CD4-positive, alpha-beta memory T cell (primary cell): ENCODE measurements around the gene ACVR1. TPM values are rescaled to one million over a fixed set of nuclear protein-coding genes. Genes with fewer than 3 reads are reported as not detected.
A peak's percentile ranks its signal among the peaks of the same experiment; 100 is the strongest.

Experiments
- CTCF ChIA-PET: fragments of 350-600 bp; sonication (Branson Sonifier 250); formaldehyde crosslinking; loops from one replicate; lab custom pipeline; 2021; ENCODE audit warnings: inconsistent platforms; ENCODE audit not compliant: partially characterized antibody; lab: Charles Lee
- POLR2A ChIA-PET: fragments of 350-600 bp; sonication (Branson Sonifier 250); formaldehyde crosslinking; loops from one replicate; lab custom pipeline; 2021; ENCODE audit not compliant: partially characterized antibody; lab: Charles Lee
- DNase-seq, 5 donors: peaks; one replicate each; pipeline versions ENCODE4 v3.0.0 to v3.0.0-alpha.2; 2020 to 2022; ENCODE audit warnings: mixed read lengths in 1 of 5
- H3K27ac ChIP-seq: one replicate; pipeline ENCODE4 v1.7.0; 2013; ENCODE audit warnings: low read depth, low read length
- H3K27me3 ChIP-seq: 2 replicates; pipeline ENCODE4 v1.7.0; 2013; ENCODE audit warnings: mild to moderate bottlenecking, low read length, moderate library complexity; ENCODE audit not compliant: insufficient read depth
- H3K36me3 ChIP-seq: 2 replicates; pipeline ENCODE4 v1.7.0; 2013; ENCODE audit warnings: mild to moderate bottlenecking, low read length, moderate library complexity; ENCODE audit not compliant: insufficient read depth
- H3K4me1 ChIP-seq: 2 replicates; pipeline ENCODE4 v1.7.0; 2013; ENCODE audit warnings: mild to moderate bottlenecking, low read length, moderate library complexity; ENCODE audit not compliant: insufficient read depth
- H3K4me3 ChIP-seq, 2 donors: one replicate each; pipeline ENCODE4 v1.7.0; 2013; ENCODE audit warnings: low read length in 2 of 2, mild to moderate bottlenecking in 1 of 2
- H3K9me3 ChIP-seq, 2 donors: one replicate each; pipeline ENCODE4 v1.7.0; 2013; ENCODE audit warnings: low read length in 2 of 2, control low read depth in 1 of 2; ENCODE audit not compliant: control insufficient read depth in 1 of 2
- H3K27ac Mint-ChIP-seq, 7 donors: one replicate each; pipeline ENCODE4 v1.8.0; 2020 to 2021; ENCODE audit warnings: mixed read lengths in 7 of 7, mild to moderate bottlenecking in 6 of 7, inconsistent platforms in 3 of 7, moderate library complexity in 3 of 7
- H3K27me3 Mint-ChIP-seq, 2 donors: one replicate each; pipeline ENCODE4 v1.8.0; 2020 to 2021; ENCODE audit warnings: mixed read lengths in 2 of 2
- H3K36me3 Mint-ChIP-seq, 2 donors: one replicate each; pipeline ENCODE4 v1.8.0; 2020 to 2021; ENCODE audit warnings: mixed read lengths in 2 of 2, inconsistent platforms in 1 of 2, mild to moderate bottlenecking in 1 of 2
- H3K4me1 Mint-ChIP-seq, 4 donors: one replicate each; pipeline ENCODE4 v1.8.0; 2020 to 2021; ENCODE audit warnings: mixed read lengths in 4 of 4, mild to moderate bottlenecking in 1 of 4
- H3K4me3 Mint-ChIP-seq, 8 donors: one replicate each; pipeline ENCODE4 v1.8.0; 2020 to 2021; ENCODE audit warnings: mixed read lengths in 8 of 8, mild to moderate bottlenecking in 7 of 8, moderate library complexity in 6 of 8, inconsistent platforms in 3 of 8
- H3K9me3 Mint-ChIP-seq, 8 donors: one replicate each; pipeline ENCODE4 v1.8.0; 2020 to 2021; ENCODE audit warnings: mixed read lengths in 8 of 8, mild to moderate bottlenecking in 5 of 8, inconsistent platforms in 3 of 8, moderate library complexity in 1 of 8
- intact Hi-C: fragments of 100-400 bp; cut with micrococcal nuclease; formaldehyde crosslinking; loops from one replicate; pipeline ENCODE4 v1.15.1; 2023
- polyA plus RNA-seq, 2 donors: library from polyadenylated mRNA; unstranded; fragments of 300-500 nt; fragmentation: Illumina TruSeq; gene quantifications; one replicate each; pipeline ENCODE4 v1.2.3, GENCODE V29; 2021
- total RNA-seq, 2 experiments: library from RNA; stranded (reverse); gene quantifications; one replicate each; pipeline ENCODE4 v1.2.3, GENCODE V29; 2021

The ACVR1 gene
- total and polyA plus RNA-seq, 4 experiments from 2014 or later: 16.1 to 31.9 (median 25.1) TPM

DNA sequence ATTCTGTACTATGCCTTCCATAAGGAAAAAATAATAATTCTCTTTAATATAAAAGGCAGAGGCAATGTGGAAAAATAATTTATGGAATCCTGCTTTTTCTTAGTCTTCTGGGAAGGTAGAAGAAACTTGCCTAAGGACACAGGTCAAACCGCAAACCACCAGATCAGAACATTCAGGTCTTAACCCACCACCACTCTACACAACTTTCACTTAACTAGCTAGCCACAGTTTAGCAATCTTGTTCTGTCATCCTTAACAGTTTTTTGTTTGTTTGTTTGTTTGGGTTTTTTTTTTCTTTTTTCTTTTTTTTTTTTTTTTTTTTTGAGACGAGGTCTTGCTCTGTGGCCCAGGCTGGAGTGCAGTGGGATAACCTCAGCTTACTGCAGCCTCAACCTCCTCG is 70.6 kb downstream of the ACVR1 start:
- CTCF ChIA-PET: no interaction called here
- no peaks in the 10 kb centered on the region for H3K9me3 ChIP-seq
- Mint-ChIP-seq H3K36me3 (peaks cover 18 to 31% of the 10 kb centered on the region in 2 donors), H3K4me1 (peaks cover 8 to 19% (median 16%) of the 10 kb centered on the region in 4 donors), H3K9me3 (no peaks in the 10 kb centered on the region), H3K27ac (no peak overlapping the region), H3K27me3 (no peaks in the 10 kb centered on the region), H3K4me3 (no peak overlapping the region)
- H3K36me3 ChIP-seq: no peaks in the 10 kb centered on the region
- no peak for DNase-seq
- no peak overlapping the region for H3K27ac ChIP-seq
- no peak overlapping the region for H3K4me3 ChIP-seq
- H3K4me1 ChIP-seq: no peaks in the 10 kb centered on the region
- H3K27me3 ChIP-seq: no peaks in the 10 kb centered on the region
- POLR2A ChIA-PET: no interaction called here
- intact Hi-C loops: no loop called here

DNA sequence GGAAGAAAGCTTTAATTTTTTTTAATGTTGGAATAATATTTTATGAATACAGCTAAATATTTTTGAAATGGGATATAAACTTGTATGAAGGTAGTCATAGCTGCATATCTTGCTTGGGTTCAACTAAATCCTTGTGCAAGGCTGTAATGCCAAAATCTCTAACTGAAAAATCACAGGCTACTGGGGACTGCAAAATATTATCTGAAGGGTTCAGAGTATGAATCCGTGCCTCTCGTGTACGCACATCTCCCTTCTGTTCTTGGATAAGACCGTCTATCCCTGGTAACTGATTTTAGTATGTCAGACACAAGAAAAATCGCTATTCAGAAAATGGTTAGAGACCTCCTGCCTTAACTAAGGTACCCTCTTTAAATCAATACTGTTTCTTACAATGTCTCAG is 71.8 kb downstream of the ACVR1 start:
- Mint-ChIP-seq H3K4me3 (no peak overlapping the region), H3K27ac (no peak overlapping the region), H3K9me3 (no peaks in the 10 kb centered on the region), H3K4me1 (peaks cover 10 to 14% (median 12%) of the 10 kb centered on the region in 4 donors), H3K36me3 (peaks cover 15 to 31% of the 10 kb centered on the region in 2 donors), H3K27me3 (no peaks in the 10 kb centered on the region)
- Histone ChIP-seq H3K36me3 (no peaks in the 10 kb centered on the region), H3K9me3 (no peaks in the 10 kb centered on the region), H3K27ac (no peak overlapping the region), H3K27me3 (no peaks in the 10 kb centered on the region), H3K4me1 (no peaks in the 10 kb centered on the region), H3K4me3 (no peak overlapping the region)
- CTCF ChIA-PET: interaction anchor here (1.5 kb wide), 1 partner anchor 213 kb away, joined by 3 read pairs; no protein-coding TSS in a partner anchor
- POLR2A ChIA-PET: no interaction called here
- intact Hi-C loops: no loop called here
- no peak for DNase-seq

DNA sequence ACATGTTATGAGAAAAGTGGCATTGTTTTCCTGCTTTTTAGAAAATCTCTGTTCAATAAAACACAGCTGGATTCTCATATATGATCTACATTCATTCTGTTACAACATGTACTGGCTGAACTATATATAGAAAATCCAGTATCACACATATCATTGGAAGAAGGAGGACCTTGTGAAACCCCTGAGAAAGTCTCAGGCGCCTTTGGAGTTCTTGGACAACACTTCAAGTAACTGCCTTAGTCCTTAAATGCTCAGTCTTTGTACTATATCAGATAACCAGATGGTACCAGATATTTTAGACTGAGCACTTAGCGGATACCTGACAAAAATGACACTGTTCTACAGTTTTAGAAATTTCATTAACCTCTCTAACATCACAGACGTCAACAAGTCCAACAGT is 72.2 kb downstream of the ACVR1 start:
- H3K4me3 ChIP-seq: no peak overlapping the region
- Mint-ChIP-seq H3K4me1 (peaks cover 9 to 12% (median 10%) of the 10 kb centered on the region in 4 donors), H3K27me3 (no peaks in the 10 kb centered on the region), H3K4me3 (no peak overlapping the region), H3K27ac (no peak overlapping the region), H3K9me3 (no peaks in the 10 kb centered on the region), H3K36me3 (peaks cover 14 to 31% of the 10 kb centered on the region in 2 donors)
- ChIA-PET CTCF (interaction anchor here (1.5 kb wide), 1 partner anchor 214 kb away, joined by 3 read pairs; no protein-coding TSS in a partner anchor), POLR2A (no interaction called here)
- no peaks in the 10 kb centered on the region for H3K36me3 ChIP-seq
- intact Hi-C loops: no loop called here
- H3K9me3 ChIP-seq: no peaks in the 10 kb centered on the region
- no peak overlapping the region for H3K27ac ChIP-seq
- H3K4me1 ChIP-seq: no peaks in the 10 kb centered on the region
- no peaks in the 10 kb centered on the region for H3K27me3 ChIP-seq
- no peak for DNase-seq

DNA sequence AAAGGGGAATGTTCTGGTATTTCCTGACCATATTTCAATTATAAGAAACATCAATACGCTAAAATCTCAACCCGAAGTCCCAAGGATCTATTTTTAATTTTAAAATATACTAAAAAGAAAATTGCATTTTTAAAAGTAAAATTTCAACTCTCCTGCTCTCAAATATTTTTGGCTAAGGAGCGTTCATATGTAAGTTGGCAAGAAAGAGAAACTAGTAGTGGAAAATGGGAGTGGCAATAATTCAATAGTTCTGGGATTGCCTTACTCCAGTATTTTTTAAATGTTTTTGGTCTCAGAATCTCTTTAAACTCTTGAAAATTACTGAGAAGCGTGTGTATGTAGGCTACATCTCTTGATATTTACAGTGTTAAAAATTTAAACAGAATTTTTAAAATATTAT is 72.7 kb downstream of the ACVR1 start:
- Mint-ChIP-seq H3K27ac (no peak overlapping the region), H3K36me3 (peaks cover 14 to 31% of the 10 kb centered on the region in 2 donors), H3K27me3 (no peaks in the 10 kb centered on the region), H3K9me3 (no peaks in the 10 kb centered on the region), H3K4me1 (peaks cover 9 to 12% (median 10%) of the 10 kb centered on the region in 4 donors), H3K4me3 (no peak overlapping the region)
- intact Hi-C loops: no loop called here
- no peak overlapping the region for H3K27ac ChIP-seq
- H3K9me3 ChIP-seq: no peaks in the 10 kb centered on the region
- no peaks in the 10 kb centered on the region for H3K4me1 ChIP-seq
- CTCF ChIA-PET: no interaction called here
- DNase-seq: no peak
- no peaks in the 10 kb centered on the region for H3K27me3 ChIP-seq
- POLR2A ChIA-PET: no interaction called here
- H3K36me3 ChIP-seq: no peaks in the 10 kb centered on the region
- no peak overlapping the region for H3K4me3 ChIP-seq

DNA sequence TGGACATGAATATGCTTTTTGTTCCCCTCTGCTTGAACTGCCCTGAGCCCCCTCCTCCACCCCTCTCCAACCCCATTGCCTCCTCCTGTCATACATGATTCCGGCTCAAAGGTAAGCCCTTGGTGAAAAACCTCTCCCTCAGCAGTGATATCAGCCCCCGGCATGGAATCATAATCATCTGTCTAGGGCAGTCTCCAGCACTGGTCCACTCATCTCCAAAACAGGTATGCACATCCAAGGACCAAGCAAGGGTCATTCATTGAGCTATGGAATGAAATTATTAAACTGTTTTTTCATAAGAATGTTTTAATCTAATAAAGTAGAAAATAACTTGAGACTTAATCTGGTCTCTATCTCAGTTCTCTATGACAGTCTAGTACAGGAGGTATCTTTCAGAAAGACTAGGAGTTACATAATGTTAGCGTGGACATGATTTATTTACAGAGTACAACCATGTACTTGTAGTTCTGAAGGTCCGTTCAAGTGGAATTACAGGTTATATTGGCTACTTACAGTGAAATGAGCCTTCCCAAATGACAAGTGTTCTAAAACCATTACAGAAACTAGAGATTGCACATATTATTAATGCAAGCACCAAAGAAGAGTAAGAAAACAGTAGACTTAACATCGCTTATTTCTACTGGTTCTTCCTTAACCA is 75.2 kb downstream of the ACVR1 start:
- peaks cover 7% of the 10 kb centered on the region for H3K36me3 ChIP-seq
- H3K27me3 Mint-ChIP-seq: no peaks in the 10 kb centered on the region
- no peak overlapping the region for H3K27ac ChIP-seq
- POLR2A ChIA-PET: no interaction called here
- H3K9me3 Mint-ChIP-seq: no peaks in the 10 kb centered on the region
- peak overlapping the region in 2 of 7 donors; percentile 1 to 8 for H3K27ac Mint-ChIP-seq
- H3K9me3 ChIP-seq: no peaks in the 10 kb centered on the region
- no peak for DNase-seq
- H3K4me1 Mint-ChIP-seq: peaks cover 0 to 8% (median under 1%) of the 10 kb centered on the region in 4 donors
- peaks cover 26 to 38% of the 10 kb centered on the region in 2 donors for H3K36me3 Mint-ChIP-seq
- H3K27me3 ChIP-seq: no peaks in the 10 kb centered on the region
- CTCF ChIA-PET: no interaction called here
- intact Hi-C loops: no loop called here
- no peak overlapping the region for H3K4me3 Mint-ChIP-seq
- no peak overlapping the region for H3K4me3 ChIP-seq
- H3K4me1 ChIP-seq: no peaks in the 10 kb centered on the region

DNA sequence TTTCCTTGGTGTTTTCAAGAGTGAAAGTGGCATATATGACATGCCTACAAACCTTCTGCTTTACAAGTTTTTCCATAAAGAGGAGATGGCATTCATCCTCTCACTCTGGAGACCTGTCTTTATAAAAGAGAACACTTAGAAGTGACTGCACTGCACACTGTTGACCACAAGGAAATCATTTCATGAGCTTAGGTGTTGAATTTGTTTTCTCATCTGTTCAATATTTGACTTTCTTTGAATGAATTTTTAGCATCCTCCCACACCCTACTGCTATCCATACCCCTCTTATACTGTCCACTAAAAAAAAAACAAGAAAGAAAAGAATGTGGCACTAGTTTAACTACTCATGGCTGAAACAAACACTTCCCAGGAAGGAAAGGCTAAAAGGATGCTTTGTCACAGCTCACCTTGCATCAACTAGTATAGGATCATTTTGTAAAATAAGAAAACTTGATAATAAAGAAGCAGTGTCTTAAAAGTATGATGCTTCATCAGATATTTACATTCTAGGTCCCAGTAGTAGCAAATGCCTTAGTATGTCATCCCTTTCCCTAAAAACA is 83.0 kb downstream of the ACVR1 start:
- intact Hi-C loops: no loop called here
- Mint-ChIP-seq H3K4me3 (no peak overlapping the region), H3K27ac (peak overlapping the region in 1 of 7 donors; percentile 43), H3K4me1 (peaks cover 8 to 19% (median 17%) of the 10 kb centered on the region in 4 donors), H3K9me3 (no peaks in the 10 kb centered on the region), H3K27me3 (no peaks in the 10 kb centered on the region), H3K36me3 (peaks cover 13 to 34% of the 10 kb centered on the region in 2 donors)
- Histone ChIP-seq H3K9me3 (no peaks in the 10 kb centered on the region), H3K27me3 (no peaks in the 10 kb centered on the region), H3K27ac (no peak overlapping the region), H3K4me1 (peaks cover 16% of the 10 kb centered on the region), H3K4me3 (no peak overlapping the region), H3K36me3 (peaks cover 12% of the 10 kb centered on the region)
- ChIA-PET CTCF (no interaction called here), POLR2A (no interaction called here)
- DNase-seq: no peak

DNA sequence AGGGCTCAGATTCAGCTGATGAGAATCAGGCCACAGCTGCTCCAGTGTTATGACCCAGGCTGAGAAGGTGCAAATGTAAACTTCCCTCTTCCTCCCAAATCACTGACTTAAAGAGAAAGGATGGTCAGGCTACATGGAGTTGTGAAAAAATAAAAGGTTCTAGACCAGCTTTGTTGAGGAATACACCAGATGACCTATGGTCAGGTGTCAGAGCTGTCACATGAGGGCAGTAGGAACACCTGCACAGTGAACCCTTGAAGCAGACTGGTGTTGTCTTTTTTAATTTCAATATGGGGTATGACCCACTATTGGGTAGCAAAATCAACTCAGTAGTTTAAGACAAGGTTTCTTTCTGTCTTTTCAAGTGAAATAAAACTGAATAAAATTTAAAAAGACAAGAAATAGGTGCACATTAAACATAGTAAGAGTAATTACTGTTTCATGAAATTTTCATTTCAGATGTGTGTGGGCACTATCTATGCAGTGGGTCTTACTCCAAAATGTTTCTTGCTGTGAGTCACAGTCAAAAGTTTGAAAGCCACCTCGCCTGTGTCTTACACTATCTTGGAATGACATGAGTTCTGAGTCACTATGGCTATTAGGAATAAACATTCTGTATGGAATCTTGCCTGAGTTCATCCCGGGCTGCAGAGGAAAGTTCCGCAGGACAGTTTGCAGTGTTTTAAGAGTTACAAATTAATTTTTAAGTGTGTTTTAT is 83.6 kb downstream of the ACVR1 start:
- Mint-ChIP-seq H3K27ac (no peak overlapping the region), H3K27me3 (no peaks in the 10 kb centered on the region), H3K9me3 (no peaks in the 10 kb centered on the region), H3K4me3 (no peak overlapping the region), H3K4me1 (peaks cover 12 to 23% (median 19%) of the 10 kb centered on the region in 4 donors), H3K36me3 (peaks cover 7 to 31% of the 10 kb centered on the region in 2 donors)
- peaks cover 8% of the 10 kb centered on the region for H3K36me3 ChIP-seq
- no peak overlapping the region for H3K4me3 ChIP-seq
- no peak for DNase-seq
- no peaks in the 10 kb centered on the region for H3K27me3 ChIP-seq
- POLR2A ChIA-PET: no interaction called here
- H3K9me3 ChIP-seq: no peaks in the 10 kb centered on the region
- intact Hi-C loops: no loop called here
- CTCF ChIA-PET: interaction anchor here (0.6 kb wide), 1 partner anchor 490 kb away, joined by 3 read pairs; no protein-coding TSS in a partner anchor
- H3K4me1 ChIP-seq: peaks cover 16% of the 10 kb centered on the region
- no peak overlapping the region for H3K27ac ChIP-seq
